Measurements from ENCODE around the gene OR5K4.

OR5K4 gene

GRCh38 chr3:98341758-98342157, 11.9 kb upstream of the OR5K4 start:
- WGBS = 88% methylated on average over 4 of the region's 6 CpGs
- H3K27me3 ChIP-seq (ENCODE audit: control insufficient read depth in 1 of 2, insufficient read depth in 1 of 2, low read length in 2 of 2) = peaks cover 0 to 10% of the 10 kb centered on the region in 2 experiments
- H2AK5ac ChIP-seq (ENCODE audit: low read length, severe bottlenecking) = no peak overlapping the region
- no peak overlapping the region for H3K9ac ChIP-seq (ENCODE audit: low read length)
- no peak overlapping the region for H2BK120ac ChIP-seq (ENCODE audit: low read depth, low read length)
- H3K9me3 ChIP-seq (ENCODE audit: control insufficient read depth, low read length) = no peaks in the 10 kb centered on the region
- no peak overlapping the region for H2BK12ac ChIP-seq (ENCODE audit: low read length in 2 of 2)
- no peak overlapping the region for H3K4me2 ChIP-seq (ENCODE audit: low read length, poor library complexity, severe bottlenecking)
- H4K91ac ChIP-seq (ENCODE audit: low read length) = no peak overlapping the region
- no peak overlapping the region for H4K8ac ChIP-seq (ENCODE audit: low read length)
- H3K4me3 ChIP-seq (ENCODE audit: insufficient read depth in 1 of 2, low read depth in 1 of 2, low read length in 2 of 2) = no peak overlapping the region
- H3K4me1 ChIP-seq (ENCODE audit: control insufficient read depth, insufficient read depth, low read depth, low read length) = no peaks in the 10 kb centered on the region
- H2AFZ ChIP-seq (ENCODE audit: low read depth, low read length) = no peak overlapping the region
- no peak overlapping the region for H3K23ac ChIP-seq (ENCODE audit: low read length in 2 of 2)
- no peak overlapping the region for H3K27ac ChIP-seq (ENCODE audit: low read length, poor library complexity, severe bottlenecking)
- no peak overlapping the region for H3K14ac ChIP-seq (ENCODE audit: low read length in 2 of 2)
- H2BK5ac ChIP-seq (ENCODE audit: low read depth, low read length, poor library complexity, severe bottlenecking) = no peak overlapping the region
- no peak for DNase-seq
- no peaks in the 10 kb centered on the region for H3K79me1 ChIP-seq (replicated peaks; ENCODE audit: low read length, poor library complexity, severe bottlenecking)
- no peak overlapping the region for H3K4ac ChIP-seq (ENCODE audit: low read depth in 1 of 2, low read length in 2 of 2)
- no peak overlapping the region for H2BK15ac ChIP-seq (ENCODE audit: low read depth, poor library complexity, severe bottlenecking)
- H3K36me3 ChIP-seq (ENCODE audit: control insufficient read depth in 1 of 2, insufficient read depth in 2 of 2, low read depth in 1 of 2, low read length in 2 of 2) = no peaks in the 10 kb centered on the region
- H3K18ac ChIP-seq (ENCODE audit: low read depth in 1 of 2, low read length in 2 of 2) = no peak overlapping the region

DNA sequence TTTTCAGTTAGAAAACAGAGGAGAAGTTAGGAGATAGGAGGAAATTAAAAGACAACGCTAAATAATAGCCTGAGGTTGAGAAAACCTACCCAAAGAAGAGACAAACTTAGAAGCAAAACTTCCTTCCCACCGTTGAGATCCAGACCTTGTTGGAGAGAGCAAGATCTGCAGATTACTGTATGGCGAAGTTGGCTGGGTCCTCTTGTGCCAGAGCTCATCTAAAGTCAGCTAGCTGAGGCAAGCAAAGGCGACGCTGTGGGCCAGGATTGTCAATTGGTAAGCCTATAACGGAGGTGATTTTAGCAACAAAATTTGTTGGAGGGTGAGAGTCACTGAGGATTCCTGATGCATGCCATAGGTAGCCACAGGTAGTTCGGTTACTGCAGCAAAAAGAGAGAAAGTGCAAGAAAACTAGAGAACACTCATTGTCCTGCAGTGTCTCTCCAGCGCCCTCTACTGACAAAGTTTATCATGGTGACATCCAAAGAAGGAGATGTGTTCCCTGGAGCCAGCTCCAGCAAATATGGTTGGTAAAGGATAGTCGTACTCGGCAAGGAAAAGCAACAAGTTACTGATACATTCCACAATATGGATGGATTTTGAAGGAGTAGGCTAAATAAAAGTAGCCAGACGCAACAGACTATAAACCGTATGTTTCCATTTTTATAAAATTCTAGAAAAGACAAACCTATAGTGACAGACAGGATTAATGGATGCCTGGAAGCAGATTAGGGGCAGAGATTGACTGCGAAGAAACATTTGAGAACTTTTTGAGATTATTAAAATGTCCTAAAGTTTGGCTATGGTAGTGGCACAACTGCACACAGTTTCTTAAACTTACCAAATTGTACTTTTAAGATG, 9.8 kb upstream of the OR5K4 start:
- Histone ChIP-seq H3K27ac (ENCODE audit: low read length, poor library complexity, severe bottlenecking) (no peak overlapping the region), H4K91ac (ENCODE audit: low read length) (no peak overlapping the region), H2BK120ac (ENCODE audit: low read depth, low read length) (no peak overlapping the region), H2AK5ac (ENCODE audit: low read length, severe bottlenecking) (no peak overlapping the region), H3K36me3 (ENCODE audit: control insufficient read depth in 1 of 2, insufficient read depth in 2 of 2, low read depth in 1 of 2, low read length in 2 of 2) (no peaks in the 10 kb centered on the region), H2AFZ (ENCODE audit: low read depth, low read length) (no peak overlapping the region), H3K79me1 (replicated peaks; ENCODE audit: low read length, poor library complexity, severe bottlenecking) (no peaks in the 10 kb centered on the region), H3K18ac (ENCODE audit: low read depth in 1 of 2, low read length in 2 of 2) (no peak overlapping the region), H3K9ac (ENCODE audit: low read length) (no peak overlapping the region), H3K4ac (ENCODE audit: low read depth in 1 of 2, low read length in 2 of 2) (no peak overlapping the region), H4K8ac (ENCODE audit: low read length) (no peak overlapping the region), H2BK12ac (ENCODE audit: low read length in 2 of 2) (no peak overlapping the region), H3K4me2 (ENCODE audit: low read length, poor library complexity, severe bottlenecking) (no peak overlapping the region), H3K4me3 (ENCODE audit: insufficient read depth in 1 of 2, low read depth in 1 of 2, low read length in 2 of 2) (no peak overlapping the region), H2BK5ac (ENCODE audit: low read depth, low read length, poor library complexity, severe bottlenecking) (no peak overlapping the region), H3K14ac (ENCODE audit: low read length in 2 of 2) (no peak overlapping the region), H3K4me1 (ENCODE audit: control insufficient read depth, insufficient read depth, low read depth, low read length) (no peaks in the 10 kb centered on the region), H2BK15ac (ENCODE audit: low read depth, poor library complexity, severe bottlenecking) (no peak overlapping the region), H3K27me3 (ENCODE audit: control insufficient read depth in 1 of 2, insufficient read depth in 1 of 2, low read length in 2 of 2) (peaks cover 0 to 9% of the 10 kb centered on the region in 2 experiments), H3K9me3 (ENCODE audit: control insufficient read depth, low read length) (no peaks in the 10 kb centered on the region), H3K23ac (ENCODE audit: low read length in 2 of 2) (no peak overlapping the region)
- 50% methylated on average over 11 of the region's 13 CpGs for WGBS
- peak; percentile 39 for DNase-seq

DNA sequence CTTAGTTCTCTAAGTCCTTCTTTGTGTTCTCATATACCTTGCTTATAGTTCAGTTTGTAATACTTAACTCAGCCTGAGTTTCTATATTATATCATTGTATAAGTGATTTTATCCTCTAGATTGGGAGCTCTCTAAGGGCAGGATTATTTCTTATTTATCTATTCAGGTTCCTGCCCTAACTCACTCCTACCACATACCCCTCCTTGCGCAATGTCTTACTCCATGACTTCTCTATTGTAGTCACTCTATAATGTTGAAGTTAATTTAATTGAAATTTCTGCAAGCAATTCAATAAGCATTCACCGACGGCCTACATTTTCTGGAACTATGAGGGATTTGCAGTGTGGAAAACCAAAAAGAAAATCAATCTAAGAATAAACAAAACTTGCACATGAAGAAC, 3.6 kb upstream of the OR5K4 start:
- Histone ChIP-seq H2BK5ac (ENCODE audit: low read depth, low read length, poor library complexity, severe bottlenecking) (no peak overlapping the region), H3K18ac (ENCODE audit: low read depth in 1 of 2, low read length in 2 of 2) (no peak overlapping the region), H2AFZ (ENCODE audit: low read depth, low read length) (no peak overlapping the region), H3K36me3 (ENCODE audit: control insufficient read depth in 1 of 2, insufficient read depth in 2 of 2, low read depth in 1 of 2, low read length in 2 of 2) (no peaks in the 10 kb centered on the region), H2AK5ac (ENCODE audit: low read length, severe bottlenecking) (no peak overlapping the region), H4K8ac (ENCODE audit: low read length) (no peak overlapping the region), H3K27me3 (ENCODE audit: control insufficient read depth in 1 of 2, insufficient read depth in 1 of 2, low read length in 2 of 2) (peaks cover 0 to 3% of the 10 kb centered on the region in 2 experiments), H3K4me3 (ENCODE audit: insufficient read depth in 1 of 2, low read depth in 1 of 2, low read length in 2 of 2) (no peak overlapping the region), H3K4me2 (ENCODE audit: low read length, poor library complexity, severe bottlenecking) (no peak overlapping the region), H3K4me1 (ENCODE audit: control insufficient read depth, insufficient read depth, low read depth, low read length) (no peaks in the 10 kb centered on the region), H3K4ac (ENCODE audit: low read depth in 1 of 2, low read length in 2 of 2) (no peak overlapping the region), H3K14ac (ENCODE audit: low read length in 2 of 2) (no peak overlapping the region), H2BK120ac (ENCODE audit: low read depth, low read length) (no peak overlapping the region), H2BK15ac (ENCODE audit: low read depth, poor library complexity, severe bottlenecking) (no peak overlapping the region), H2BK12ac (ENCODE audit: low read length in 2 of 2) (no peak overlapping the region), H3K9ac (ENCODE audit: low read length) (no peak overlapping the region), H3K27ac (ENCODE audit: low read length, poor library complexity, severe bottlenecking) (no peak overlapping the region), H3K23ac (ENCODE audit: low read length in 2 of 2) (no peak overlapping the region), H4K91ac (ENCODE audit: low read length) (no peak overlapping the region), H3K79me1 (replicated peaks; ENCODE audit: low read length, poor library complexity, severe bottlenecking) (no peaks in the 10 kb centered on the region), H3K9me3 (ENCODE audit: control insufficient read depth, low read length) (no peaks in the 10 kb centered on the region)
- DNase-seq = no peak
- WGBS = no CpG with 5 or more reads among the region's 3 CpGs

DNA sequence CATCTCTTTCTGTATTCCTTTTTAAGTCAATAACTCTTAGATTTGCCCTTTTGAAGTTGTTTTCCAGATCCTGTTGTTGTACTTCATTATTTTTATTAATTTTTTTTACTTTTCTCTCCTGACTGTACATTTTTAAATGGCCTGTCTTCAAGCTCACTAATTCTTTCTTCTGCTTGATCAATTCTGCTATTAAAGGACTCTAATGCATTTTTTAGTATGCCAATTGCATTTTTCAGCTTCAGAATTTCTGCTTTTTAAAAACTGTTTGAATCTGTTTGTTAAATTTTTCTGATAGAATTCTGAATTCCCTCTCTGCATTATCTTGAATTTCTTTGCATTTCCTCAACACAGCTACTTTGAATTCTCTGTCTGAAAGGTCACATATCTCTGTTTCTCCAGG, 5.6 kb downstream of the OR5K4 start:
- Histone ChIP-seq H4K91ac (ENCODE audit: low read length) (no peak overlapping the region), H3K79me1 (replicated peaks; ENCODE audit: low read length, poor library complexity, severe bottlenecking) (no peaks in the 10 kb centered on the region), H3K4ac (ENCODE audit: low read depth in 1 of 2, low read length in 2 of 2) (no peak overlapping the region), H3K18ac (ENCODE audit: low read depth in 1 of 2, low read length in 2 of 2) (no peak overlapping the region), H3K27me3 (ENCODE audit: control insufficient read depth in 1 of 2, insufficient read depth in 1 of 2, low read length in 2 of 2) (no peaks in the 10 kb centered on the region), H4K8ac (ENCODE audit: low read length) (no peak overlapping the region), H3K4me1 (ENCODE audit: control insufficient read depth, insufficient read depth, low read depth, low read length) (no peaks in the 10 kb centered on the region), H2BK15ac (ENCODE audit: low read depth, poor library complexity, severe bottlenecking) (no peak overlapping the region), H2AK5ac (ENCODE audit: low read length, severe bottlenecking) (no peak overlapping the region), H3K9ac (ENCODE audit: low read length) (no peak overlapping the region), H3K14ac (ENCODE audit: low read length in 2 of 2) (no peak overlapping the region), H3K4me2 (ENCODE audit: low read length, poor library complexity, severe bottlenecking) (no peak overlapping the region), H2BK5ac (ENCODE audit: low read depth, low read length, poor library complexity, severe bottlenecking) (no peak overlapping the region), H3K4me3 (ENCODE audit: insufficient read depth in 1 of 2, low read depth in 1 of 2, low read length in 2 of 2) (no peak overlapping the region), H3K27ac (ENCODE audit: low read length, poor library complexity, severe bottlenecking) (no peak overlapping the region), H3K36me3 (ENCODE audit: control insufficient read depth in 1 of 2, insufficient read depth in 2 of 2, low read depth in 1 of 2, low read length in 2 of 2) (no peaks in the 10 kb centered on the region), H2AFZ (ENCODE audit: low read depth, low read length) (no peak overlapping the region), H3K9me3 (ENCODE audit: control insufficient read depth, low read length) (peaks cover 12% of the 10 kb centered on the region), H2BK120ac (ENCODE audit: low read depth, low read length) (no peak overlapping the region), H2BK12ac (ENCODE audit: low read length in 2 of 2) (no peak overlapping the region), H3K23ac (ENCODE audit: low read length in 2 of 2) (no peak overlapping the region)
- no peak for DNase-seq
